HG02798 (cell line): ENCODE data around the gene NUAK2.

Source experiments
- ATAC-seq: cut with Tn5 transposase; IDR thresholded peaks from one replicate; pipeline ENCODE4 v1.9.1; 2021; ENCODE audit warnings: mild to moderate bottlenecking; ENCODE audit not compliant: unreplicated experiment, poor library complexity

Gene NUAK2

GRCh38 chr1:205279986-205280385 is 41.6 kb downstream of the NUAK2 start:
- ATAC-seq: no peak

- ATAC-seq: no peak
These were observed 44.9 kb downstream of the NUAK2 start for GRCh38 chr1:205276689-205277065.

GRCh38 chr1:205275916-205276688 is 45.4 kb downstream of the NUAK2 start:
- no peak for ATAC-seq

- no peak for ATAC-seq
These were observed 46.4 kb downstream of the NUAK2 start for GRCh38 chr1:205275133-205275532.

GRCh38 chr1:205274041-205274691 is 47.4 kb downstream of the NUAK2 start:
- ATAC-seq: no peak

- ATAC-seq: peak; percentile 79
These were observed 48.0 kb downstream of the NUAK2 start for GRCh38 chr1:205273551-205273982.

- no peak for ATAC-seq
These were observed 49.0 kb downstream of the NUAK2 start for GRCh38 chr1:205272536-205272935.

GRCh38 chr1:205271745-205272144 is 49.8 kb downstream of the NUAK2 start:
- no peak for ATAC-seq

GRCh38 chr1:205271277-205271676 is 50.3 kb downstream of the NUAK2 start:
- ATAC-seq: no peak

GRCh38 chr1:205270764-205271163 is 50.8 kb downstream of the NUAK2 start:
- no peak for ATAC-seq

- ATAC-seq: no peak
These were observed 51.3 kb downstream of the NUAK2 start for GRCh38 chr1:205270271-205270670.

GRCh38 chr1:205269711-205270110 is 51.8 kb downstream of the NUAK2 start:
- ATAC-seq: no peak

GRCh38 chr1:205268846-205269680 is 52.5 kb downstream of the NUAK2 start:
- no peak for ATAC-seq

GRCh38 chr1:205267306-205267902 is 54.1 kb downstream of the NUAK2 start:
- ATAC-seq: no peak

- no peak for ATAC-seq
These were observed 54.8 kb downstream of the NUAK2 start for GRCh38 chr1:205266611-205267305.

- no peak for ATAC-seq
These were observed 57.9 kb downstream of the NUAK2 start for GRCh38 chr1:205263580-205264190.

GRCh38 chr1:205262731-205263171 is 58.8 kb downstream of the NUAK2 start:
- ATAC-seq: no peak

- ATAC-seq: no peak
These were observed 59.4 kb downstream of the NUAK2 start for GRCh38 chr1:205261946-205262691.
